HUDEP-2 (cell line): Measurements from ENCODE around the gene SPSB3.

Source experiments
- DNase-seq, 76 experiments: peaks; one replicate each; lab custom pipeline; 2025; ENCODE audit not compliant: unreplicated experiment in 76 of 76; lab: John Stamatoyannopoulos, UW

SPSB3 gene

DNA sequence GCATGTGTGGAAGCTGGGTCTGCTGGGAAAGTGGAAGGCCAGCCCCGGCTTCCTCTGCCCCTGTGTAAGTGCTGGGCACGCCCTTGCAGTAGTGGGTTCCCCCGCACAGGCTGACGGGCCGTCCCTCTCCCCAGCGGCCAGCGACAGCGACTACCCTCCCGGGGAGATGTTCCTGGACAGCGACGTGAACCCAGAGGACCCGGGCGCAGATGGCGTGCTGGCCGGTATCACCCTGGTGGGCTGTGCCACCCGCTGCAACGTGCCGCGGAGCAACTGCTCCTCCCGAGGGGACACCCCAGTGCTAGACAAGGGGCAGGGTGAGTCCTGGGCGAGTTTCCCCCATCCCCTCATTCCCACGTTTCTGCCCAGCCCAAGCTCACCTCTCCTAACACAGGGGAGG, 16.5 kb downstream of the SPSB3 start:
- no peak for DNase-seq

DNA sequence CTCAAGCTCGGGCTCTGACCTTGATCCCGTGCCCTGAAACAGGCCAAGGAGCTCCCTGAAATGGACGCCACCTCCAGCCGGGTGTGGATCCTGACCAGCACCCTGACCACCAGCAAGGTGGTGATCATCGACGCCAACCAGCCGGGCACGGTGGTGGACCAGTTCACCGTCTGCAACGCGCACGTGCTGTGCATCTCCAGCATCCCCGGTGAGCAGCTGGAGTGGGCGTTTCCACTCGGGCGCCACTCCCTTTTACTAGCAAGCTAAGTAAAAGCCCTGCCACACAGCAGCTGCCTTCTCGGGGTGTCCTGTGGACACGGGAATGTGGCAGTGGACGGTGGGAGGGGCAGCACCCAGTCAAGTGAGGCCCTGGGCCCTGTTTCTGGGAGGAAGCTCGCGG, 17.4 kb downstream of the SPSB3 start:
- DNase-seq: no peak

DNA sequence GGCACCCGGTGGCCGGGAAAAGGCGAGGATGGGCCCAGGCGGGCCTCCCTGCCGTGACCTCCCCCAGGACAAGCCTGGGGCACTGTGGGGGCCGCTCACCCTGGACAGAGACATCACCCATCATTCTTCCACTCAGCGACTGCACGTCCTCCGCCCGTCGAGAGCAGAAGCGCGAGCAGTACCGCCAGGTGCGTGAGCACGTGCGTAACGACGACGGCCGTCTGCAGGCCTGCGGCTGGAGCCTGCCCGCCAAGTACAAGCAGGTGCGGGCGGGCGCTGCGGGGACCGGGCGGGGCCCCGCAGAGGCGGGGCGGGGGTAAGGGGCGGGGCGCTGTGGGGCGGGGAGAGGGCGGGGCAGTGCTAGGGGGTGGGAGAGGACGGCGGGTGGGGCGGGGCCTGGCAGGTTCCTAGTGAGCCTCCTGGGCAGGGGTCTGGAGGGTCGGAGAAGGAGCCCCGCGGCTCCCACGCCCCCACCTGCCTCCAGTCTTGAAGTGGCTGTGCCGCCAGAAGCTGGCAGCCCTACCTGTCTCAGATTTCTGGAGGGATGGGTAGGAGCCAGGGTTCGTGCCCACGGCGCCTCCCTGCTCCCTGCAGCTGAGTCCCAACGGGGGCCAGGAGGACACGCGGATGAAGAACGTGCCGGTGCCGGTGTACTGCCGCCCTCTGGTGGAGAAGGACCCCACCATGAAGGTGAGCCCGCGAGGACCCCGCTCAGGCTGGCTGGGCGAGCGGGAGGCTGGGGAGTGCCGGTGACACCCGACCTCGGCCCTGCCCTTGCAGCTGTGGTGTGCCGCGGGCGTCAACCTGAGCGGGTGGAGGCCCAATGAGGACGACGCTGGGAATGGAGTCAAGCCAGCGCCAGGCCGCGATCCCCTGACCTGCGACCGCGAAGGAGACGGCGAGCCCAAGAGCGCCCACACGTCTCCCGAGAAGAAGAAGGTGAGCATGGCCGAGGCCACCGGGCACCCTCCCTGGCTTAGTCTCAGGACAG, 18.6 kb downstream of the SPSB3 start:
- DNase-seq: peak in 1 of 76 experiments; percentile 14

DNA sequence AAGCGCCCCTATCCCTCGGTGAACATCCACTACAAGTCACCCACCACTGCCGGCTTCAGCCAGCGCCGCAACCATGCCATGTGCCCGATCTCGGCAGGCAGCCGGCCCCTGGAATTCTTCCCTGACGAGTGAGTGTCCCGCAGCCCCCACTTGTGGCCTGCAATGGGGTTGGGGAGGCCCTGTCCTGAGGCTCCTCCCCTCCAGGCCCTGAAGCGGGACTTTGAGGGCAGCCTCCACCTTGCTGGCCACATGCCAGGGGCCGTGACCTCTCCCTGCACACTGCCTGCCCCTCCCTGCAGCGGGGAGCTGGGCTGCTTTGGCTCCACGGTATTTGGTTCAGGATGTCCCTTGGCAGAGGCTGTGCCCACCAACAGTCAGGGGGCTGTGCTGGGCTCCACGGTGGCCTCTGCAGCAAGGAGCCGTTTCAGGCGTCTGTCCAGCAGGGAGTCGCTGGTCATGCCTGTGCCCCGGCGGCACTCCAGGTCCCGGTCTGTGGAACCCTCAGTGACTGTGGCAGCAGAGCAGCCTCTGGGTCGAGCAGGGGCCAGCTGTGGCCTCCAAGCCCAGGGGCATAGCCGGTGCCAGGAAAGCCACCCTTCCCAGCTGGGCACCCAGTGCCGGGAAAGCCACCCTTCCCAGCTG, 19.4 kb downstream of the SPSB3 start:
- peak in 3 of 76 experiments; percentile 13 to 19 (median 13) for DNase-seq

DNA sequence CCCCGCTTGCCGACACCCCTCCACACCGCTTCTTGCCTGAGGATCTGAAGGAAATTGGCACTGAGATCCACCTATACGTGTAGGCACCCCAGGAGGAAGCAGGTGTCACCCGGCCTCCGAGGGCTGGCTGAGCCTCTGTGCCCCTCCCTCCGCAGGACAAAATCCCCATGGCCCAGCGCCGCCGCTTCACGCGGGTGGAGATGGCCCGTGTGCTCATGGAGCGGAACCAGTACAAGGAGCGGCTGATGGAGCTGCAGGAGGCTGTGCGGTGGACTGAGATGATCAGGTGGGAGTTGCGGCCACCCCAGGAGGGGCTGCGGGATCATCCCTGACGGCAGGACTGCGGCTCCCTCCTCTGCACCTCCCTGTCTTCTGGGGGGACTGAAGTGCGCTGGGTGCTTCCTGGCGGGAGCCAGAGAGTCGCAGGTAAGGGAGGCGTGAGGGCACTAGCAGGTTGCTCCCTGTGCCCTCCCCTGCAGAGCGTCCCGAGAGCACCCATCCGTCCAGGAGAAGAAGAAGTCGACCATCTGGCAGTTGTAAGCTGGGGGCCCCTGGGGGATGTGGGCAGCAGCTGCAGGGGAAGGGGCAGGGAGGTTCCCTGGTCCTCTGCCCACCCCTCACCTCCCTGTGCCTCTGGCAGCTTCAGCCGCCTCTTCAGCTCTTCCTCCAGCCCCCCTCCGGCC, 20.0 kb downstream of the SPSB3 start:
- no peak for DNase-seq

DNA sequence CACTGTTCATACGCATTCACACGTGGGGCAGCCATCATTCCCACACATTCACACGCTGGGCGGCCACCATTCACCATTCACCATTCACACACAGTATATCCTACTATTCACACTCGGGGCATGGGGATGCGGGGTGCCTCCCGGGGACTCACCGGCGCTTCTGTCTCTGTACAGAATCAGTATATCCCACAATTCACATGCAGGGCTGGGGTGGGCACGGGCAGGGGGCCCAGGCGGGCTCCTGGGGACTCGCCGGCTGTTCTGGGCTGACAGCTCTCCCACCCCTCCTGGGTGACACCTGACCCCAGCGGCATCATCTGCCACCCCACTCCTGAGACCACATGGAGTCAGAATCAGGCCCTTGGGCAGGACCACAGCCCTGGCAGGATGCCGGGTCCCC, 20.6 kb downstream of the SPSB3 start:
- no peak for DNase-seq

DNA sequence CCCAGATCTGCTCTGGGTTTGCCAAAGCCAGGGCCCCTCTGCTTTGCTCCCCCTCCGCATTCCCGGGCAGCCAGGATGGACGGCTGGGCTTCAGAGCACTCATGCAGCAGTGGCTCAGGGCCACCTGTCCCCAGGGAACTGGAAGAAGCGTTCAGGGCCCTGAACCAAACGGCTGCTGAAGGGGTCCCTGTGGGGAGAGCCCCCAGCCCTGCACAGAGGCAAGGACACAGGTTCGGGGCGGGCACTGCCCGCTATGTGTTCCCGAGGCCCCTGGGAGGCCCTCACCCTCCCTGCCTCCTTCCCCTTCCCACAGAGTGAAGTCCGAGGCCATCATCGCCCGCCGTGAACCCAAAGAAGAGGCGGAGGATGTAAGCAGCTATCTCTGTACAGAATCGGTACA, 21.5 kb downstream of the SPSB3 start:
- DNase-seq: no peak

DNA sequence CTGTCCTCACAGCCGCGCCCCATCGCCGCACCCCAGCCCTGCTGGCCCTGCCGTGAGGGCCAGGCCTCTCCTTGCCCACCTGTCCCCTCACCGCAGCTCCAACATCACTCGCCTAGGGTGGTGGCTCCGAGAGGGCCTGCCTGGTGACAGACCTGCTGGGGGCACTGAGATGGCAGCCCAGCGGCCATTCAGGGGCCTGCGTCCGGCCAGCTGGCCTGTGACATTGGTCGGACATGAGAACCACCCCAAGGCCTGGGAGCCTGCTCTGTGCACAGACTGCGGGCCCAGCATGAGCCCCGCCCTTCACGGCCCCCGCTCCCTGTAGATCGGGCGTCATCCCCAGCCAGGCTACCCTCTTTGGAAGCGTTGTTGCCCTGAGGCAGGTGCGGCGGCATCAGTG, 22.9 kb downstream of the SPSB3 start:
- DNase-seq: no peak

DNA sequence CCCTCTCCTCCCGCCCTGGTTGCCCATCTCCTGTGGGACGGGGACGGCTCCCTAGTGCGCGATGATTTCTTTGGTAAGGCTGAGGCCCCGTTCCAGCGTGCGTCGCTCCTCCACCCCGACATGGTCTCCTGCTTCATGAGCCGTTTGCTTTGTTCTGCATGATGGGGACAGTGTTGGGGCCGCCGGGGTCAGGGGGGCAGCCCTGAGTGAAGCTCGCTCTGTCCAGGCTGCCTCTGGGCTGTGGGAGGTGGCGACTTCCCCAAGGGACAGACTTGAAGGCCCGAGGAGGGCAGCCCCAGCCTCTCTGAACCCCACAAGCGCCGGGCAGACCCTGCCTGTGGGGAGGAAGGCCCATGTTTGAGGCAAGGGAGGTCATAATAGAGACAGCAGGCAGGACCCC, 23.4 kb downstream of the SPSB3 start:
- DNase-seq: no peak

DNA sequence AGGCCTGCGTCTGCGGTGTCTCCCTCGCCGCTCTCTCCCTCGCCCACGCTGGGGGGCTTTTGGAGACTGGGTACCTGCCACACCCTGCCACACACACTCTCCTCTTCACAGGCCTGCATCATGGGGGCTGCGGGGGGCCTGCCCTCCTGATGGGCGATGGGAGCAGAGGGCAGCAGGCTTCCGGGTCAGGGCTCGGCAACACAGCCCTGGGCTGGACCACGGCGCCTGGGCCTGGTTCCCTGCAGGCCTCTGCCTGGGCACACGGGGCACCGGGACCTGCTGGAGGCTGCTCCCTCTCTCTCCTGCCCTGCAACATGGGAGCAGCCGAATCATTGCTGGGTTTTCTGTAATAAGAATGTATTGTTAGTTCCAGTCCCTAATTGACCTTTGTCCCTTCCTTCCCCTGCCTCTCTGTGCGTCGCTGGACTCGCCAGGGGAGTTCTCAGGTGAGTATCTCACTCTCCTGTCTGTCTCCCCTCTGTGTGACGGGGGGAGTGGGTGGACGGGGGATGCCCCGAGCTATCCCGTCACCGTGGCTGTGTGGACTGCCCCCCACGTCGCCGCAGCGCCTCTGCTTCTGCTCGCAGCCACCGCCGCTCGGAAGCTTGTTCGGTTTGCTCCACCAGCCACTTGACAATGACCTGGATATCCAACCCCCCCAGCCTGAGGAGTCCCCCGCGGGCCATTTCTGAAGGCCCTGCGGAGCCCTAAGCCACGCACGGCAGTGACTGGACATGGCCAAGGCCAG, 24.5 kb downstream of the SPSB3 start:
- no peak for DNase-seq

DNA sequence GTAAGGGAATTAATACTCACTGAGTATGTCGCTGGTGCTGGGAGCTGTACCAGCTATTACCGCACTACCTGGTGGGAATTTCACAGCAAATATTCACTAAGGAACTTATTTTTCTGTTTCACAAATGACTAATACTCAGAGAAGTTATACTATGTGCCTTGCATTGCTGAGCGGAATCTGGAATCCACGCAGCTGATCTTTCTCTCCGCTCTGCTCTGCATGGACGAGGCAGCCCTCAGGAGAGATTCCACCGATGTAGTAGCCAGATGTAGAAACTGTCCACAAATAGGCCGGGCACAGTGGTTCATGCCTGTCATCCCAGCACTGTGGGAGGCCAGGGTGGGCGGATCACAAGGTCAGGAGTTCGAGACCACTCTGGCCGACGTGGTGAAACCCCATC, 28.2 kb downstream of the SPSB3 start:
- DNase-seq: no peak

DNA sequence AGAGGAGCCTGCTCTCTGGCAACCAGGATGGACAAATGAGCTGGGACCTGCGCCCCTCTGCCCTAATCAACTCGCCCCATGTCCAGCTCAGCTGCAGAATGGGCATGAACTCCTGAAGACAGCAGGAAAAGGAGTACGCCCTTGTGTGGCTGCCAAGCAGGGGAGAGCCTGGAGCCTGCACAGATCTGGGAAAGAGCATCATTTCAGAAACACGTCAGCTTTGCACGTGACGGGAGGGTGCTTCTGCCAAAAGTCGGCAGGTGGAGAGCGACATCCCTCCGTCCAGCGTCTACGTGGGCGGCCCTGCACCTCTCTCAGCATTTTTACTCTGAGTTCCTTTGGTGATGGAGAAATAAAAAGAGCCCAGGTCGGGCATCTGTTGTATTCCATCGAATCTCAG, 29.5 kb downstream of the SPSB3 start:
- no peak for DNase-seq

DNA sequence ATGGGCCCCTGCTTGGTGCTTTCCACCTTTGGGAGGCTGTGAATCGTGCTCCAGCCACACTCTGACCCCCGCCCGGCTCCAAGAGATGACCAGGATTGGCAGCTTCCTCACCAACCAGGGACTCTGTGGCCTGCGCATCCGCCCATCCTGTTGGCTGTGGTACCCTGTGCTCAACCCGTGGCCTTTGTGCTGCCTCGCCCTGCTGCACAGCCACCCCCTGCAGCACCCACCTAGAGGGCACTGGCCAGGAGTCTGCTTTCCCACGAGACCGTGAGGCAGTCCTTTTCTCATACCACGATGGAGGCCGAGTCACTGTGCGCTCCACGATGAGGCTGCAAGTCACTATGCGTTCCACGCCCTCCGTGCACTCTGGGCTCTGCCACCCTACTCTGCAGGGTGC, 30.4 kb downstream of the SPSB3 start:
- DNase-seq: no peak

DNA sequence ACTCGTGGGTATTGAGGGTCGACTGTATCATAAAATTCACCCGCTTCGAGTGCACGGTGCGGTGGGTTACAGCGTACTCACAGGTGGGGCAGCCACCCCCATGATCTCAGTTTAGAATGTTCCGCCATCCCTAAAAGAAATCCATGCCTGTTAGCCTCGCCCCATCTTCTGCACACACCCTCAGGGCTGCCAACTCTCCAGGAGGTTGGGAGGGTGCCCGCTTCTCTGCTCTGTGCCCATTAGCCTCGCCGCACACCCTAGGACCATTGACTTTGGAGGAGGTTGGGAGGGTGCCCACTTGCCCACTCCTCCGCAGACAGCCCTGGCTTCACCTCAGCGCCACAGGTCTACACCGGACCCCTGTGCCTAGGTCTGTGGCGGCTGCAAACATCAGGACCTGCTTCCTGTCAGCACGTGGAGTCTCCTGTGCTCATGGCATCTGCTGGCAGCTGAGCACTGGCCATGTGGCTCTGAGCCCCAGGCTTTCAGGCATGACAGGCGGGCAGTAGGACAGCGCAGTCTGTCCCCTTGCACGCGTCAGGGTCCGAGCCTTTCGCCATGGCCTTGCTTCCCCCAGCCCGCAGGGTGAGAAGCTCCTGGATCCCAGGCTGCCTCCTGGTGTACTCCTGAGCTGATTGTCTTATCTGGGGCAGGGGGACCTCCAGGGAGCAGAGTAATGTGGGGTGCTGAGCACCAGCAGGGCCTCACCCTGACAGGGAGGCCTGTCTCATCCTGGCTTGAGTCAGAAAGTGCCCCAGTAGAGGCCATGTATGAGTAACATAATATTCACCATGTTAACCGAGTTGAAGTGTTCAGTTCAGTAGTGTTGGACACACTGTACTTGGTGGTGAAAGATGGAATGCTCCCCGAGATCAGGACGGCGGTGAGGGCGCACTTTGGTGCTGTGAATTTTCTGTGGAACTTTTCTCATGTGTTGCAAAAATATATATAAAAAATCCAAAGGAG, 32.9 kb downstream of the SPSB3 start:
- no peak for DNase-seq

DNA sequence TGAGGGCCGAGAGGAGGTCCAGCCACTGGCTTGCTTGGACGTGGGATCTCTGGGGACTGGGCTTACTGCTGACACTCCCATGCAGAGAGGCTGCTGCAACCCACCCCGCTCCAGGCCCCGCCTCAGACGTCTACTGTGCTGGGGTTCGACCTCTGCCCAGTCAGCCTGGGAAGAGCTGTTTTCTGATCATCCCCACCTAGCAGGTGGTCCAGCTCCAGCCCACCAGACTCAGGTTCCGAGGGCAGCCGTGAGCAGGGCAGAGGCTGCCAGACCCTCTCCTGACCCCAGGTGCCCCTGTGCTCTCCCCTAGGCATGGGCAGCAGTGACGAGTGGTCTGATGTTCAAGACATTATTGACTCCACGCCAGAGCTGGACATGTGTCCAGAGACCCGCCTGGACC, 34.4 kb downstream of the SPSB3 start:
- DNase-seq: no peak

DNA sequence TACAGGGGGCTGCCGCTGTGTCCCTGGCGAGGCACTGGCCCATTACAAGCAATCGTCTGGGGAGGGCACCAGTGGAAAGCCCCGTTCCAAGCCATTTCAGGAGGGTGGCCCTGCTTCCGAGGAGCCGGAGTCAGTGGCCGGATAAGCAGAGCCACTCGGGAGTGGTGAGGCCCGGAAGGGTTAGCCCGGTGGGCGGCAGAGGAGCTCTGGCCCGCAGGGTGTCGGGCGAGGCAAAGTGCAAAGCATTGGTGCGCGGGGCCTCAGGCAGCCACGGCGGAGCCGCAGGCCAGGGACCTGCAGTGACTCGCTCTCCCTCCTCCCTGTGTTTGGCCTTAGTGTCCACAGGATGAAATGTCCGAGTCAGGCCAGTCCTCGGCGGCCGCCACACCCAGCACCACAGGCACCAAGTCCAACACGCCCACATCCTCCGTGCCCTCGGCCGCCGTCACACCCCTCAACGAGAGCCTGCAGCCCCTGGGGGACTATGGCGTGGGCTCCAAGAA, 35.6 kb downstream of the SPSB3 start:
- DNase-seq: no peak

DNA sequence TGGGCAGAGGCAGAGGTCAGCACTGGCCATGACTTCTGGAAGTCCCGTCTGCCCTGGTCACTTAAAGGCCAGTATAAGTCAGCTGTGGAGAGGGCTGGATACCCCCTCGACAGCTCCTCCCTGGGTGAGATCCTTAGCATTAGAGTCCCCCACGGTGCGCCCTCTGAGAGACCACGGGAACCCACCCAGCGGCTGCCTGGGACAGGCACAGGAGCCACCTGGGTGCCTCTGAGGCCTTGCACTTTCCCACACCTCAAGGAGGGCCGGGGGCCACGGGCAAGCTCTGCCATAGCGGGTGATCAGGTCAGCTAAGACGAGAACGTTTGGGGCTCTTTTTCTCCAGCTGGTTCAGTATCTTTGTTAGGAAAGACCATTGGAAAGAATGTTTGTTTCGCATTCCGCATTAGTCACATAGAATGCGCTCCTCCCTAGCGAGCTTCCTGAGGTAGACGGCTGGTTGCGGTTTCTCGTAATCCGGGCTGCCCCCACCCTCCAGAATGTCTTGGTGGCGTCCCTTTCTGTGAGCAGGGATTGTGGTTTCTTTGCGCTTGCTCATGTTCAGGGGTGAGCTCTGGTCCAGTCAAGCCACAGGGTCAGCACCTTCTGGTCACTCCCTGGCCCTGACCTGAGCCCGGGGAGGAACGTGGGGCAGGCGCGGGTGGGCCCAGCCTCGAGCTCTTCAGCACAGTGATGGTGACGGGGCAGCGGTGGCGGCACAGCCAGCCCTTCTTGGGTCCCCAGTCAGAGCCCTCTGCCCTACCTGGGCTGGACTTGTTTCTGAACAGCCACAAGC, 36.3 kb downstream of the SPSB3 start:
- no peak for DNase-seq

DNA sequence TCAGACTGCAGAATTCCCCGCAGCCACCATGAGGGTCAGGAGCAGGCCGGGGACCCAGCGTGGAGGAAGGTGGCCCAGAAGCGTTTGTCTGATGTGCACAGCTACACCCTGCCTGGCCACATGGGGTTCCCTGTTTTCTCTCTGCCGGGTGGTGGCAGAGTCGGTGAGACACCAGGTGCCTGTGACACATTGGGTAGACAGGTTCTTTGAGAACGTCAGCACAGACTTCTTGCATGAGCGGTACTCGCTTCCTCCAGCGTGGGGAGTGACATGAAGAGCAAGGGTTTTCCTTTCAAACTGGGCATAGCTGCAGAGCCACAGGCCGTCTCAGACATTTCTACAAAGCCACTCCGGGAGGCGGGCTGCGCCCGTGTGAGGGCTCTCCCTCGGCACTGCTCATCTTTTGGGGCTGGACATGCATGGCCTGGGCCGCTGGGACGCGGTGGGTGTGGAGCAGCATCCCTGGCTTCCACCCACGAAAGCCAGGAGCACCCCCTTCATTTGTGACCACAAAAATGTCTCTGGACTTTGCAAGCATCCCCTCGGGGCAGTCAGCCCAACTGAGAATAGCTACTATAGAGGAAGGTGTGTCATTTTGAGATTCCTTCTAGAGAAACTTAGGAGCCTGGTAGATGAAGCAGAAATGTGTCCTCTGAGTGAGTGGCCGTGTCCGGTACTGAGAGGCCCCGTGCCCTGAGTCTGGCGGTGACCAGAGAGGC, 37.0 kb downstream of the SPSB3 start:
- DNase-seq: no peak
